K562 (cell line): Measurements from ENCODE around the gene GOPC. TPM values are rescaled to one million over a fixed set of nuclear protein-coding genes. Genes with fewer than 3 reads are reported as not detected.

Experiments
- ATAC-seq: fragments of 200-7000 bp; cut with Tn5 transposase; 3 replicates; pipeline ENCODE4 v1.9.1; 2020; ENCODE audit warnings: moderate library complexity
- BruUV-seq: library from RNA; stranded (reverse); fragments of 400-500 nt; replicated peaks from 2 replicates; lab custom pipeline; 2021; lab: Mats Ljungman, UMichigan
- CTCF ChIA-PET: fragments of 300-600 bp; formaldehyde crosslinking; extraction: SDS; loops from one replicate; lab custom pipeline; 2021; ENCODE audit warnings: low intra/inter-chr PET ratio; lab: Yijun Ruan, JAX
- POLR2A ChIA-PET: fragments of 300-600, 350-650 bp; sonication (Branson Sonifier 250); formaldehyde crosslinking; extraction: SDS; loops from one replicate; lab custom pipeline; 2021; ENCODE audit warnings: antibody characterized with exemption, inconsistent platforms; lab: Yijun Ruan, JAX
- DNase-seq, 4 experiments: peaks; one replicate each; pipeline versions ENCODE4 v3.0.0 to v3.0.0-alpha.2; 2011 to 2018; ENCODE audit warnings: low spot score in 3 of 4, mixed read lengths in 3 of 4; ENCODE audit errors: extremely low read depth in 1 of 4
- FAIRE-seq: peaks from 2 replicates; lab custom pipeline; 2011; peaks lifted over from hg19 to GRCh38; lab: Jason Lieb, UNC
- H2AFZ ChIP-seq: 2 replicates; pipeline ENCODE4 v1.6.0; 2011; ENCODE audit warnings: low read depth, low read length, control low read depth, inconsistent platforms
- H3K27ac ChIP-seq: fragments of 200-600 bp; 3 replicates; pipeline ENCODE4 v1.8.0; 2011; ENCODE audit warnings: low read depth, mild to moderate bottlenecking, control low read depth, inconsistent platforms, low read length, moderate library complexity, mixed read lengths; ENCODE audit errors: extremely low read depth
- H3K27me3 ChIP-seq, 2 experiments: fragments of 300-600 bp in 1 of 2; 2 replicates in 1 of 2; 3 replicates in 1 of 2; pipeline versions ENCODE4 v1.6.0 to v1.8.0; 2011; ENCODE audit warnings: inconsistent platforms in 2 of 2, low read length in 2 of 2, mild to moderate bottlenecking in 1 of 2, mixed read lengths in 1 of 2, moderate library complexity in 1 of 2; ENCODE audit not compliant: control insufficient read depth in 2 of 2, insufficient read depth in 2 of 2
- H3K36me3 ChIP-seq: fragments of 300-600 bp; 3 replicates; pipeline ENCODE4 v1.8.0; 2011; ENCODE audit warnings: mild to moderate bottlenecking, low read length, inconsistent platforms; ENCODE audit not compliant: control insufficient read depth, insufficient read depth
- H3K4me1 ChIP-seq, 2 experiments: fragments of 200-600 bp in 1 of 2; replicated peaks in 1 of 2; 2 replicates in 1 of 2; 3 replicates in 1 of 2; pipeline versions ENCODE4 v1.5.1 to v1.8.0; 2011; ENCODE audit warnings: inconsistent platforms in 2 of 2, low read length in 2 of 2, mild to moderate bottlenecking in 1 of 2, mixed read lengths in 1 of 2, moderate library complexity in 1 of 2; ENCODE audit not compliant: control insufficient read depth in 2 of 2, insufficient read depth in 2 of 2
- H3K4me2 ChIP-seq: 2 replicates; pipeline ENCODE4 v1.6.1; 2011; ENCODE audit warnings: low read length, control low read depth, inconsistent platforms, mixed read lengths; ENCODE audit not compliant: insufficient read depth
- H3K4me3 ChIP-seq: fragments of 200-600 bp; sonication (generic), shearing (Covaris generic); 2 replicates; pipeline ENCODE4 v1.5.1; 2016; ENCODE audit warnings: control low read depth, inconsistent platforms
- H3K79me2 ChIP-seq: fragments of 200-600 bp; 3 replicates; pipeline ENCODE4 v1.8.0; 2011; ENCODE audit warnings: low read length, inconsistent platforms; ENCODE audit not compliant: control insufficient read depth, insufficient read depth
- H3K9ac ChIP-seq, 2 experiments: 2 replicates each; pipeline versions ENCODE4 v1.6.0 to v1.6.1; 2011; ENCODE audit warnings: low read depth in 2 of 2, low read length in 2 of 2, control low read depth in 1 of 2, inconsistent platforms in 1 of 2, mild to moderate bottlenecking in 1 of 2, mixed read lengths in 1 of 2; ENCODE audit not compliant: insufficient read depth in 1 of 2
- H3K9me1 ChIP-seq: one replicate; pipeline ENCODE4 v1.6.0; 2011; ENCODE audit warnings: inconsistent platforms, mild to moderate bottlenecking, low read length, moderate library complexity; ENCODE audit not compliant: control insufficient read depth, insufficient read depth
- H3K9me3 ChIP-seq: replicated peaks from 2 replicates; pipeline ENCODE4 v1.5.1; 2011; ENCODE audit warnings: low read depth, low read length, inconsistent platforms; ENCODE audit not compliant: control insufficient read depth, insufficient read depth
- H4K20me1 ChIP-seq: replicated peaks from 2 replicates; pipeline ENCODE4 v1.6.1; 2011; ENCODE audit warnings: low read length, inconsistent platforms, mixed read lengths; ENCODE audit not compliant: control insufficient read depth, insufficient read depth
- BMI1 ChIP-seq: fragments of 150-350 bp; IDR thresholded peaks from 2 replicates; pipeline ENCODE4 v1.6.1; 2014; ENCODE audit warnings: low read length
- NCOA2 ChIP-seq, 2 experiments: fragments of 450-650 bp; IDR thresholded peaks; 2 replicates each; pipeline ENCODE4 v1.6.1; 2018; ENCODE audit warnings: mild to moderate bottlenecking in 2 of 2, moderate library complexity in 1 of 2; ENCODE audit not compliant: partially characterized antibody in 2 of 2
- WGBS: fragments of 100-300 bp; shearing (Covaris generic); methylation state at CpG from one replicate; pipeline ENCODE4 v1.1.6; 2016; ENCODE audit warnings: low coverage, mixed read lengths; ENCODE audit not compliant: insufficient coverage; ENCODE audit errors: missing lambda C conversion rate; 5-methylcytosine and 5-hydroxymethylcytosine counted together
- in situ Hi-C: fragments of 300-500 bp; cut with MboI; formaldehyde crosslinking; loops from 4 replicates; pipeline ENCODE4 v1.15.0; 2018; ENCODE audit warnings: inconsistent platforms, mixed read lengths
- intact Hi-C: fragments of 100-400 bp; cut with micrococcal nuclease; formaldehyde crosslinking; loops from 2 replicates; pipeline ENCODE4 v1.14.2; 2022
- polyA plus RNA-seq, 8 experiments: library from polyadenylated mRNA; depleted of rRNA in 4 of 8; stranded (reverse) in 5 of 8; unstranded in 3 of 8; fragments of >200 nt; fragmentation: Nextera tagmentation in 2 of 8; fragmentation: Illumina TruSeq in 1 of 8; extraction: Ambion mirVana in 2 of 8; extraction: Trizol in 1 of 8; gene quantifications; 2 replicates each; pipeline versions ENCODE4 v1.2.1 to v1.2.3, GENCODE V29; 2011 to 2014; ENCODE audit warnings: inconsistent platforms in 1 of 8, missing spikeins in 1 of 8
- total RNA-seq, 7 experiments: library from RNA; depleted of rRNA in 6 of 7; stranded (reverse); fragments of >200 nt in 6 of 7; fragmentation: Illumina TruSeq in 2 of 7; extraction: Trizol in 2 of 7; gene quantifications; 2 replicates each; pipeline versions ENCODE4 v1.2.1 to v1.2.3, GENCODE V29; 2011 to 2021; ENCODE audit warnings: low replicate concordance in 1 of 7
- TF ChIP-seq, protein P1 (sequence below): sonication (generic); formaldehyde crosslinking; IDR thresholded peaks from 2 replicates; pipeline ENCODE4 v1.8.1; 2022; ENCODE audit warnings: missing genetic modification reagents

The GOPC gene
- total and polyA plus RNA-seq, 9 of the 15 experiments (the other 6 are each of a cell fraction or from before 2014, with no cell fraction given) = 10.0 to 32.2 (median 25.6) TPM

DNA sequence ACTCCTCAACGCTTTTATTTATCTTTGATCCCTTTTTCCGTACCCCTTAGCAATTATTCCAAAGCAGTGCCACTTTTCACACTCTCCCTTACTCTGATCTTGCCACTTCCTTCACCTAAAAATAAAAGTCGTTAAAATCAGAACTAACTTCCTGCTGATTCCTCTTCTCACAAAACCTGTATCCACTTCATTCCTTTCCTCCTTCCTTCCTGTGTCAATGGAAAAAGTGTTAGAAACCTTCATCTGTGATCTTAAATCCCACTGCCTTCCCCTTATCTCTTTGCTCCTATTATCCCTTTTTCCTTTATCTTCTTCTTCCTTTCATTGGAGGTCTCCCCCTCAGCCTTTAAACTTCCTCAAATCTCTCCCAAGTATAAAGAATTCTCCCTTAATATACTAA, 49.2 kb downstream of the GOPC start:
- H3K4me1 ChIP-seq = peaks cover 0 to 14% of the 10 kb centered on the region in 2 experiments; a peak in 2 of 5 replicates
- no peaks in the 10 kb centered on the region for H3K27me3 ChIP-seq
- H3K36me3 ChIP-seq = no peaks in the 10 kb centered on the region
- no peak overlapping the region for H3K4me3 ChIP-seq
- H3K27ac ChIP-seq = no peak overlapping the region
- DNase-seq = no peak
- TF ChIP-seq, protein P1, sequence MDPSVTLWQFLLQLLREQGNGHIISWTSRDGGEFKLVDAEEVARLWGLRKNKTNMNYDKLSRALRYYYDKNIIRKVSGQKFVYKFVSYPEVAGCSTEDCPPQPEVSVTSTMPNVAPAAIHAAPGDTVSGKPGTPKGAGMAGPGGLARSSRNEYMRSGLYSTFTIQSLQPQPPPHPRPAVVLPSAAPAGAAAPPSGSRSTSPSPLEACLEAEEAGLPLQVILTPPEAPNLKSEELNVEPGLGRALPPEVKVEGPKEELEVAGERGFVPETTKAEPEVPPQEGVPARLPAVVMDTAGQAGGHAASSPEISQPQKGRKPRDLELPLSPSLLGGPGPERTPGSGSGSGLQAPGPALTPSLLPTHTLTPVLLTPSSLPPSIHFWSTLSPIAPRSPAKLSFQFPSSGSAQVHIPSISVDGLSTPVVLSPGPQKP = no peak
- TF ChIP-seq NCOA2 (IDR thresholded peaks at IDR 0.05; ENCODE audit: partially characterized antibody in 2 of 2) (peak in 1 of 2 experiments; percentile 34), BMI1 (no peak)
- TF ChIP-seq, all 486 proteins: peak for 1
- Histone ChIP-seq H3K9me3 (no peaks in the 10 kb centered on the region), H3K9me1 (no peaks in the 10 kb centered on the region), H4K20me1 (no peaks in the 10 kb centered on the region), H3K79me2 (no peaks in the 10 kb centered on the region), H3K4me2 (no peak overlapping the region), H3K9ac (no peak overlapping the region), H2AFZ (no peak overlapping the region)
- no TSS peak for BruUV-seq
- intact Hi-C loops (loop anchor here (5.0 kb wide), 1 partner anchor 581 kb away; no protein-coding TSS in a partner anchor), in situ Hi-C loops (loop anchor here (5.0 to 10.0 kb wide), 2 partner anchors 71 to 98 kb away; partner anchors contain the start of gene DCBLD1)
- FAIRE-seq (no peak), ATAC-seq (no peak)
- CTCF ChIA-PET = interaction anchor here (1.9 kb wide), 1 partner anchor 75 kb away, joined by 7 read pairs; no protein-coding TSS in a partner anchor
- POLR2A ChIA-PET = interaction anchor here (0.9 kb wide), 1 partner anchor 21 kb away, joined by 3 read pairs; no protein-coding TSS in a partner anchor
- 40% methylated on average over 3 of the region's 3 CpGs for WGBS
